WTC11 (cell line): ENCODE measurements around the gene INAFM2.

Experiments used
- ATF3 ChIP-seq: sonication (generic); formaldehyde crosslinking; conservative IDR thresholded peaks from 2 replicates; pipeline ENCODE4 v1.8.1; 2022; ENCODE audit warnings: mild to moderate bottlenecking, missing genetic modification reagents
- E2F1 ChIP-seq: sonication (generic); formaldehyde crosslinking; IDR thresholded peaks from 2 replicates; pipeline ENCODE4 v1.8.0; 2022; ENCODE audit warnings: mild to moderate bottlenecking, missing genetic modification reagents
- ESRRA ChIP-seq: sonication (generic); formaldehyde crosslinking; IDR thresholded peaks from 2 replicates; pipeline ENCODE4 v1.8.1; 2022; ENCODE audit warnings: mild to moderate bottlenecking, missing genetic modification reagents, borderline replicate concordance
- MAX ChIP-seq: sonication (generic); formaldehyde crosslinking; IDR thresholded peaks from 2 replicates; pipeline ENCODE4 v1.8.0; 2022; ENCODE audit warnings: mild to moderate bottlenecking, missing genetic modification reagents
- ZNF121 ChIP-seq: sonication (generic); formaldehyde crosslinking; IDR thresholded peaks from 2 replicates; pipeline ENCODE4 v1.8.0; 2023; ENCODE audit warnings: missing genetic modification reagents
- TF ChIP-seq, protein P1 (sequence below): fragments of 200-600 bp; IDR thresholded peaks from 2 replicates; pipeline ENCODE4 v1.8.0; 2022; ENCODE audit warnings: antibody characterized with exemption

- TF ChIP-seq, protein P1, sequence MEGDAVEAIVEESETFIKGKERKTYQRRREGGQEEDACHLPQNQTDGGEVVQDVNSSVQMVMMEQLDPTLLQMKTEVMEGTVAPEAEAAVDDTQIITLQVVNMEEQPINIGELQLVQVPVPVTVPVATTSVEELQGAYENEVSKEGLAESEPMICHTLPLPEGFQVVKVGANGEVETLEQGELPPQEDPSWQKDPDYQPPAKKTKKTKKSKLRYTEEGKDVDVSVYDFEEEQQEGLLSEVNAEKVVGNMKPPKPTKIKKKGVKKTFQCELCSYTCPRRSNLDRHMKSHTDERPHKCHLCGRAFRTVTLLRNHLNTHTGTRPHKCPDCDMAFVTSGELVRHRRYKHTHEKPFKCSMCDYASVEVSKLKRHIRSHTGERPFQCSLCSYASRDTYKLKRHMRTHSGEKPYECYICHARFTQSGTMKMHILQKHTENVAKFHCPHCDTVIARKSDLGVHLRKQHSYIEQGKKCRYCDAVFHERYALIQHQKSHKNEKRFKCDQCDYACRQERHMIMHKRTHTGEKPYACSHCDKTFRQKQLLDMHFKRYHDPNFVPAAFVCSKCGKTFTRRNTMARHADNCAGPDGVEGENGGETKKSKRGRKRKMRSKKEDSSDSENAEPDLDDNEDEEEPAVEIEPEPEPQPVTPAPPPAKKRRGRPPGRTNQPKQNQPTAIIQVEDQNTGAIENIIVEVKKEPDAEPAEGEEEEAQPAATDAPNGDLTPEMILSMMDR: no peak
- TF ChIP-seq ESRRA (CRISPR knock-in tag) (no peak), ZNF121 (CRISPR knock-in tag) (no peak), E2F1 (CRISPR knock-in tag) (no peak), ATF3 (CRISPR knock-in tag) (no peak), MAX (CRISPR knock-in tag) (no peak)
Measured at GRCh38 chr15:40361640-40362039, 38.1 kb downstream of the INAFM2 start.
